NCI-H1105 (cell line): ENCODE data around the gene PITX1.

Source experiments
- DNase-seq: peaks from one replicate; lab custom pipeline; 2025; lab: John Stamatoyannopoulos, UW

The PITX1 gene

GRCh38 chr5:135041145-135041587, 7.1 kb upstream of the PITX1 start:
- DNase-seq = no peak

GRCh38 chr5:135040333-135041144, 6.5 kb upstream of the PITX1 start:
- no peak for DNase-seq

DNA sequence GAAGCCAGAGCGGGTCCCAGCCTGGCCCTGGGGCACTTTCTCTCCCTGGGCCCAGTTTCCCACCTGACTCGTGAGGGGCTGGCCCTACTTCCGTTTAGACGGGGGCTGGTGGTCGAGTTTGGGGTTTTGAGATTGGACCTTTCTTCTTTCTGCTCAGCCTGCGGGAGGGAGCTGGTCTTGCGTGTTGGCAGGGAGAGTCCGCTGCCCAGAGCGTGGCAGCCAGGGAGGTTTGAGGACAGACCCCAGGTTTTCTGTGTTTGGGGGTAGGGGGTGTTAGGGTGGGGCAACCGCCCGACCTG, 6.0 kb upstream of the PITX1 start:
- no peak for DNase-seq

DNA sequence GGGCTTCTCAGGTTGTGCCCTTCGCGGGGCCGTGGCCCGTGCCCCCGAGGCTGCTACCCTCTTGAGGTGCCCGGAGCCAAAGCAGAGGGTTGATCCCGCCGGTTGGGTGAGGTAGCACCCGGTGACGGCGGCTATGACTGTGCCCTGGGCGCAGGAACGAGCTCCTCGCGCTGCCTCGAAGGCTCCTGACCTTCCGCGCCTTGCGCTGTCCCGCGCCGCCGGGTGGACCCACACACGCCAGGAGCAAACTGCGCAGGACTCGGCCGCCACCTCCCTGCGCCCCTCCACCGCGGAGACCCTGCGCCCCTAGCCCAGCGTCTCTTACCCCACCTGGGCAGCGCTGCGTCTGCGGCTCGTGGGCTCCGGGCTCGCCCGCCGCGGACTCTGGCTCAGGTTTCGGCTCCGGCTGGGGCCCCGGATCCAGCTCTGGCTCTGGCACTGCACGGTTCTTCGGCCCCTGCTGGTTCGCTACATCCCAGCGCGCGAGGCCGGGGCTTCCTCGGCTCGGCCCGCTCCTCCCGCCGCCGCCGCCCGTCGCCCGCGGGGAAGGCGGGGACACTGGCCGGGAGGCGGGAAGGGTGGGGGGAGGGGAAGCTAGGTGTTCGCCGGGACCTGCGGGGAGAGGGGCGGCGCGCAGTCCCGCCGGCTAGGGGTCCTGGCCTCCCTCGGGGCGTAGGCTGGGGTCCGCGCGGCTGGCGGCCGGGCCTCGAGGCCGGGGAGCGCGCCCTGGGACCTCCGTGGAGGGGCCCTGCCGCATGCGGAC, 5.4 kb upstream of the PITX1 start:
- DNase-seq = no peak

DNA sequence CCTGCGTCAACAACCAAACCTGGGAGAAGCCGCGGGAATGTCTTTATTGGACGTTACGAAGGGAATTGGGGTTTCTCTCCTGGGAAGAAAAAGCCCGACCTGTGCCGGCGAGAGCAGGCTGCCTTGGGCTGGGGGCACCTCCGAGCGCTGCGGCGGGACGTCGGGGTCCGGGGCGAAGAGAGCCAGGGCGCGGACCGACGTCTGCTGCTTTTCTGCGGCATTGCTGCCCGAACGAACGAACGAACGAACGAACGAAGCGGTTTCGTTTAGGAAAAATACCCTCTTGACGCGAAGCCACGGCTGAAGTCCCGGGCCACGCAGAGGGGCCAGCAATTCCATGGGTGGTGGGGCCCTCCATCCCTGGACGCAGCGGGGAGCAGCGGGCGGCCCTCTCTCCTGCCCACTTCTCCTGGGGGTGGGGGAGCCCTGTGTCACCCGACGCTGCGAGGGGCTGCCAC, 4.8 kb upstream of the PITX1 start:
- no peak for DNase-seq

DNA sequence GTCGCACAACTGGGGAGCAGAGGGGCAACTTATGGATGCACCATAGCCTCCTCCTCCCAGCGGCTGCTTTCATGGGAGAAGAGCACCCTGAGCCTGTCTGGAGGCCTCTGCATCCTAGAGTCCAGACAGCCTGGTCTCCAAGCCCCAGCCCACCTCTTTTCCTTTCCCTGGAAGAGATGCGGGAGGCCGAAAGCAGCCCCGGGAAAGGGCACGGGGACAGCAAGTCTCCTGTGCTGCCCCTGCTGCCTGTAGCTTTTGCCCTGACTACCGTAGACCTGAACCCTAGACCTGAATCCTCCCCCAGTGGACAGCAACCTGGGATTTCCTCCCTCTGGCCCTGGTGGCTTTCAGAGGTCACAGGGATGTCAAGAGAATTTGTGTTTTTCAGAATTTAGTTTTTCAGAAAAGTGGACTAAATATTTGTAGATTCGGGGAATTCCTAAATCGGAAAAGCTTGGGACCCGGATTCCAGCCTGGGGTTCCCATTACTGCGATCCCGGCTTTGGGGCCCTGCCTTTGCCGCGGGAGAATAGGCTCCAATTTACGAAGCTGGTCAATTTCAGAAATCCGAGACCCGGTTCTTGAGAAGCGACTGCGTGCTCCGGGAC, 4.3 kb upstream of the PITX1 start:
- no peak for DNase-seq

- no peak for DNase-seq
Measured at GRCh38 chr5:135037519-135038204, 3.6 kb upstream of the PITX1 start.

DNA sequence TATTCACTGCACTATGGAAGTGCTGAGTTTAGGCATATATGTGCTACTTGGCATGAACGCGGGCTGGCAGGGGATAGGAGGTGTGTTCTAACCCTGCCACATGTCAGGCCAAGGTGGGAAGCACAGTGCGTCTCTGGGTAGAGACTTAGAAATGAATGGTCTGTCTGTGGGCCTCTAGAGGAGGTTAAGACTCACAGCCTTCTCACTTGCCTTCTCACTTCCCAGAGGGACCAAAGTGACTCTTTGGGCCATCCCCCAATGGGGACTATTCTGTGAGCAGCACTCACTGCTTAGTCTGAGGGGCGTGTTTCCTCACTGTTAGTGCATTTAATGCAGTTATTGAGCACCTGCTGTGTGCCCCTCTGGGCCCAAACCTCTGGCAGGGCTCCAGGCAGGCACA, 2.4 kb upstream of the PITX1 start:
- no peak for DNase-seq

DNA sequence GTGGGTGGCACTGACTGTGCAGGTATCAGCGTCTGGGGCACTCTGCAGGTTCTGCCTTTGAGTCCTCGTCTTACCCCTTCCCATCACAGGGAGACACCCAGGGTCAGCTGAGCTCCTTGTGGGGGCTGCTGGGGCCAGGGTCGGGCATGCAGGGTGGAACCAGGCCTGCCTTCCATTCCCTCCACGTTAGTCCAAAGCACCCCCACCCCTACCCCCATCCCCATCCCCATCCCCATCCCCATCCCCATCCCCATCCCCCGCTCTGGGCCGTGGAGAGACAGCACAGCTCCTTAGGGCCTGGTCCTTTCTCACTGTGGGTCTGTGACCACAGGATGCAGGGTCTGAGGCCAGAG, 1.6 kb upstream of the PITX1 start:
- no peak for DNase-seq

GRCh38 chr5:135034963-135035677, 1.1 kb upstream of the PITX1 start:
- no peak for DNase-seq

- no peak for DNase-seq
Measured at GRCh38 chr5:135034236-135034962, 371 bp upstream of the PITX1 start.

DNA sequence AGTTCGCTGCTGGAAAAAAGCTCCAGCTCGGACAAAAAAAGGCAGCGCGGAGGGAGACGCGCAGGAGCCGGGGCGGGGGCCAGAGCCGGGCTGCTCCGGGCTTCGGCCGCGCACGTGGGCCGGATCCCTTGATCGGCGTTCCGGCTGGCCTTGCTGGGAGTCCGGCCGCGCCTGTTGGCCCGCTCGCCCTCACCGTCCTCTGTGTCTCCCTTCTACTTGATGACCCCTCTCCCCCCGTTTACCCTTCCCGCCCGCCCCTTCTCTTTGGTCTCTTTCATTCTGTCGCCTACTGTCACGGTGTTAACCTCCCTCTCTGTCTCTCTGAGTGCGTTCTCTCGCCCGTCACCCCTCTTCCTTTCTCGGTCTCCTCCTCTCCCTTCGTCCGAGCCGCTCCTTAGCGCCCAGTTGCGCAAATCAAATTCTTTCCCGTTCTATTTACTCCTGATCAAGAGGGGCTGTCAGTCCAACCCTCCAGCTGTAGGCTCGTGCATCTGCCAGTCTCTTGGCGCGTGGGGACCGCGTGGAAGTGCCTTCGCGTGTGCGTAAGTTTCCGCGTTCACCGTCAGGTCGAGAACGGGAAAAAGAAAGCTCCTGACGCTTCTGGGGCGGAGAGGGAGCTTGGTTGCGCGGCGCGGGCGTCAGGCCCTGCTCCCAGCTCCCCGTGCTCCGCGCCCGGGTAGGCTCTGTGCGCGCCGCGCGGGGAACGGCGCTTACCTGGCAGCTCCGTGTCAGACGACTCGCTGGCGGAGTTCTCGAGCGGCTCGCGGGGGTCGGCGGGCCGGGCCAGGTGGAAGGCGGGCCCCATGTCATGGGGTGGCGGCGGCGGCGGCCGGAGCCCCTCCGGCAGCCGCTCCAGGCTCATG, 798 bp downstream of the PITX1 start:
- DNase-seq = no peak

DNA sequence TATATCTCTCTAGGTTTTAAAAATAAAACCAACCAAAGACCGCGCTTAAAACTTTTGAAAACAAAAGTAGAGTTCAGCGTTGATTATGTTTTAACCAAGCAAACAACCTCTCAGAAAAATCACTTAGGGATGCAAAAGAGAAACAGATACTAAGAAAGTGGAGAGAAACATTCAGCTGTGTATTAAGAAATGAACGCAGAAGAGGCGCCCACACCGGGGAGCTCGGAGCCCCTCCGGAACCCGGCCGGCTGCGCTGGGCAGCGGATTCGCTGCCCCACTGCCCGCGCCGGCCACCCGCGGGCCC, 1.4 kb downstream of the PITX1 start:
- DNase-seq = no peak

DNA sequence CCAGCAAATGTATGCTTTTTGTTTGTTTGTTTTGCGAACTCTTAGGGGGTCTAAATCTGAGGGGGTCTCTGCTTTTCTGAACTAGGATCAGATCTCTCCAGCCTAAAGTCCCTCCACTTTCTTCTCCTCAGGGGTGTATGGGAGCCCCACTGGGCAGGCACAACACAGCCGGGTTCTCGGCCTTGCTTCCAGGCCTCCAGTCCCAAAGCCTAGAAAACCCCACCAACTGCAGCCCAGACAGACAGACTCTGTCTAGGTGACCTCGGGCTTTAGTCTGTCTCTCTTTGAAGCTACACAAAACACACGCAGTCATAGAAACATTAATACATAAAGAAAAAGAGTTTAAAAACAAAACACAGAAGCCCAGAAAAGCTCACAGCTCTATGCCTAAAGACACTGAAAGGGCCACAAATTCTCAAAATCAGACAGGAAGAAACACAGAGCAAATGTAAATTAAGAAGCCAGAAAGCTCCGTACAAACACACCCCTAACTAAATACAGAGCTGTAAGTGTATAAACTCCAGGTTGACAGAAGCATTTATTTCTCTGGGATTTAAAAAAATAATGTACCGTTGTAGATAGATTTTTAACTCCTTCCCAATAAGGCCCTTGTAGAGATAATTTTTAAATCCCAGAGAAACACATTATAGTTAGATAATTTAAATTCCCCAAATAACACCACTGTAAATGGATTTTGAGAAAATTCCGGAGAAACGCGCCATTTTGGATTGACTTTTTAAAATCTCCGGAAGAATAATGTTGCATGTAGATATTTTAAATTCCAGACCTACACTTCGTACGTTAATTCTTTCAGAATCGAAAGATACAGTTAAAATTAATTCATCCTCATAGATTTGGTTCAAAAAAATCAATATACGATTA, 2.0 kb downstream of the PITX1 start:
- DNase-seq = no peak

GRCh38 chr5:135030956-135031812, 2.8 kb downstream of the PITX1 start:
- no peak for DNase-seq

- DNase-seq = no peak
Measured at GRCh38 chr5:135030123-135030955, 3.7 kb downstream of the PITX1 start.

DNA sequence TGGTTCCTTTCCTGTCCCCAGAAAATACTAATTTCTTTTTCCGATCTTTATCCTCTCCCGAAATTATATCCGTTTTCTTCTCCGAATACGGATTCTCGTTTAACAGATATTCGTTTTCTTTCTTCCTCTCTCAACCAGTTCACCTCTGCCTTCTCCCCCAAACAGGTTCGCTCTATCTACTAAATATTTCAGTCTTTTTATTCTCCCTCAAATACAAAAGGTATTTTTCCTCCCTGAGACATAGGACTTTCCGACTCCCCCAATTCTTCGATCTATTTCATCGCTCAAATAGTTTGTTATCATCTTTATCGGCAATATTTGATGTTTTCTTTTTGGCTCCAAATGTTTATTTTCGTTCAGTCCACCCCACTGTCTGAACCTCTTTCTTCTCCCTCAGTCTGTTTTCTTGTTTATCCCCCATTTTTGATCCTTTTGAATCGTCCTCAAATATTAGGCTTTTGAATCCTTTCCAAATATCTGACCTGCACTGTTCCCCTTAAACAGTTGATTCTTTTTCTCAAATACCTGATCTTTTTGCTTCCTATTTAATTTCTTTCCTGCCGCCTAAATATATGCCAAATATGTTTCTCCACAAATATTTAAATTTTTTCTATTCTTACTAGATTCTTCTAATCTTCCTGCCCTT, 4.4 kb downstream of the PITX1 start:
- DNase-seq = no peak
